RPMI8226 (cell line): Measurements from ENCODE around the gene ST6GALNAC3.
"Not testable (repeated sequence)": the region's sequence is repeated elsewhere in the genome, so short reads cannot be mapped to it uniquely, and the experiment has no call there.

Source experiments
- DNase-seq: peaks from one replicate; pipeline ENCODE4 v3.0.0-alpha.2; 2015

ST6GALNAC3 gene

DNA sequence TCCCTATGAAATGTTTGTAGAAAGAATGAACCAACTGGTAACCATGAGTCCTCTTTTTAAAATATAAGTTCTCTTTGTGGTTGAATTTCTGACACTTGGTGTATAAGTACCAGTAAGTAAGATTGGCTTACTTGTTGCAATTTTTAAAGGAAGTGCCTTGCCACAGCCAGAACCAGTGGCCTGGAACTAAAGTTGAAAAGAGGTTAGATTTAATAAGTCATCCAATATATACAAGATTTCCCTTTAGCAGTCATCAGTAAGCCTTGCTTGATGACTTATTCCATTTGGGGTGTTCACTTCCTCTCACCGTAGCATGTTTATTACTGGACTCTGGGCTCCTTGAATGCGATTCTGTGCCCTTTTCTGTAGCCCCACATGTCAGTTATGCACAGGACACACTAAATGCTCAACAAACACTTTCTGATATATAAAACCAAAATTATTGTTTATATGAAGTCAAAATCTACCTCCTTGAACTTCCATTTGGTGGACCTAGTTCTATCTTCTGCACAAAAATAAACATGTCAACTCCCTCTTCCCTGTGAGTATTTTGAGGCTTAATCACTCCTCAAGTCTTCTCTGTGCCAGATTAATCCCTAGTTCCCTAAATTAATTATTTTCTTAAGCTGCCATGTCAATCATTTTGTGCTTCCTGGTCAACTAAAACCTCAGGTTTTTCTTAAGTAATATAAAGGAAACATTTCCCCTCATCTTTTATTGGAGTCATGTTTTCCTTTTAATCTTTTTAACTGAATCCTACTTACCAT, 218.1 kb downstream of the ST6GALNAC3 start:
- DNase-seq: no peak

DNA sequence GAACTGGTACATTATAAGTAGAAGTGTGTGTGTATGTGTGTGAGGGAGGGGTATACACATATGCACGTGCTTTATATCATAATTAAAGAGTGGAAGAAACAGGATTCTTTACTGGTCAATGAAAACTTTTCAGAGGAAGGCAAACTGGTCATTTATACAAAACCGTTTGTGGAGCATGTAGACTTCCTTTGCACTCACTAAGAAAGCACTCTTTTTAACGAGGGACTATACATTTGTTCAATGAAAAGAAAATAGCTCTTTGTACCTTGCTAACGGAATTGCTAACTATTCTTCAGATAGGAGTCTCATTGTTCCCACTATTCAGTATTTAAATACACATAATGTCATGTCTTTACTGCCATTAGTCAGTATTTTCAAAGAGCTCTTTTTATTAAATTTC, 219.3 kb downstream of the ST6GALNAC3 start:
- no peak for DNase-seq

DNA sequence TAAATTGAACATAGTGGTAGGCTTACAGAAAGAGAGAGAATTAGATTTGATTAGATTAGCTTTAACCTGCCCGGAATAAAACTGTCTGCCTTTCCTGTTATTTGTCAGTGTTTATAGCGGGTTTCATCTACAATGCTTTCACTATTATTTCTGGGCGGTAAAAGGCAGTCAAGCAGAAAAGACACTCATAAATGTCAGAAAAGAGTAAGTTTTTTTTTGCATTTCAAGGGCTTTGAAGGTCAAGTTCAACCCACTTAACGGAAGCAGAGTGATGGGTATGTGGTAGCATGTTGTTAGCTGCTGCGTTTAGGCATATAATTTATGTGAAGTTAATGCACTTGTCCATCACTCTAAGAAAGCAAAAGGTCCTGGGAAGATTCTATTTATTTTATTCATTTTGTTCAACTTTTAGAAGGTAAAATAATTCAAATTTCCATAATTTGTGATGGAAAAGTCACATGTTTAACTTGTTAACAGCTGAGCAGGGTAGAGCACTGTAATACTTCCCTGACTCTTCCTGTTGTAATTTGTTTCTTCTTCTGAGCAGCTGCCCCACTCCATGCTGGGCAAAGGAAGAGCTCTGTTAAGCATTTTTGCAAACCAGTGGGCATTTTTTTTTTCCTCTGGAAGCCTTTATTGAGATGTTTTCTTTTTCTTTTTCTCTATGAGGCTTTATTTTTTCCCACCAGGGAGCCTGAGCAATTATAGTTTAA, 220.1 kb downstream of the ST6GALNAC3 start:
- no peak for DNase-seq

DNA sequence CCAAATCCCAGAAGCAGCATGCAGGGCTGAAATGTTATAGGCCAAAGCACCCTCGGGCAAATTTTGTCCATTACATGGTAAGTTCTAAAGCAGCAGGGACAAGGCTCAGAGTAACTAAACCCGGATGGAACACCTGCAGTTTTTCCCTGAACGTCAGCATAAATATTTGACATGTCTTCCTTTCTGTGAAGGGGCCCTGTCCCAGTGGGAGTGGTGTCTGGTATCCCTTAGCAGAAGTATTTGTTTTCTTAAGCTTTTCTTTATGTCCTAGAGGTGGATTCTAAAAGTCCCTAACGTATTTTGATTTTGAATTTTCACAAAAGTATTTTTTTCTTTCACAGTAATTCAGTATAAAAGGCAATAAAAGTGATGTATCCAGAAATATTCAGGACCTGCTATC, 223.9 kb downstream of the ST6GALNAC3 start:
- peak; percentile 30 for DNase-seq

DNA sequence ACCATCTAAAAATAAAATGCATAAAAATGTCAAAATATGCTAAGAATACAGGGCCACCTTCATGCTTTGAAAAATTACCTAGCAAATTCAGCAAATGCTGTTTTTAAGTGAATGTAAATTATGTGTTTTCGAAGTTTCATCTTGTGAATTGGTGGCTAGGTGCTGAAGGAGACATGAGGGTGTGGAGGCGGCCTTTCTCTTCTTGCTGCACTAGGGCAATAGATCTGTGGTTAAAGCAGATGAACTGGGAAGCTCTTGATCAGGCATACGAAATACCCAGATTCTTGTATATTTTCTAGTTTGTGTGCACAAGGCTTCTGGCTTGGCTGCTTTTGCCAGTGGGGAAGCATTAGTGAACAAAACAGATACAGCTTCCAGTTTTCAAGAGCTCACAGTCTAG, 224.5 kb downstream of the ST6GALNAC3 start:
- no peak for DNase-seq

DNA sequence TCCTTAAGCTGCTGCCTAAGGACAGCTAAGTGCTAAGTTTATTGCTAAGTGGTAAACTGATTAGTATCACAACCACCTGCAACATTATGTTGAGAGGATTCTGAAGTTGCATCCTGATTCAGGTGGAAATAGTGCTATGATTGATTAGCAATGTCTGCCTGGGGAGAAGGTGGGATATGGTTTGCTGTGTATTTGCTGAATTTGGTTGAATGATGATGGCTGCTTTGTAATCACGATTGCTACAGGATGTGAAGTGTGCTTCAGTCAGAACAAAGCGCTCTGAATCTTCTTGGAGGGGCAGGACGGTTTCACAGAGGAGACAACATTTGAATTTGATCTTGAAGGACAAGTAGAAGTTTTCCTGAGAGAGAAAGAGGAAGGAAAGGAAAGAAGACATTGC, 226.0 kb downstream of the ST6GALNAC3 start:
- no peak for DNase-seq

DNA sequence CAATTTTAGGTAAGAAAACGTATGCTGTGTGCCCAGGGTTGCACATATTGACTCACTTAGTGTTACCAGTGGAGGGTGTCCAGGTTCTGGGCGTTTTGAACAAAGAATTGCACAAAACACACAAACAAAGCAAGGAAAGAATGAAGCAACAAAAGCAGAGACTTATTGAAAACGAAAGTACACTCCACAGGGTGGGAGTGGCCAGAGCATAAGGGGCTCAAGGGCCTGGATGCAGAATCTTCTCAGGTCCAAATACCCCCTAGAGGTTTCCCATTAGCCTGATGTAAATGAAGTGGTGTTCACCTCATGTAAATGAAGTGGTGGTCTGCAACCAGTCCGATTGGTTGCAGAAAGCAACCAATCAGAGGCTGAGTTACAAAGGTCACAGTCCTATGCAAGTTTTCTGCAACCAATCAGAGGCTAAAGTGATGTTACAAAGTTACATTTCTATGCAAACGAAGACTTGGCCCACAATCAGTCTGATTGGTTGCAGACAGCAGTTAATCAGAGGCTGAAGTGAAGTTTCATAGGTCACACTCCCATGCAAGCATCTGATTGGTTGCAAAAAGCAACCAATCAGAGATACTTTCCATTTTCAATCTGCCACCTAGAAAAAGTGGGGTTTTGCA, 228.3 kb downstream of the ST6GALNAC3 start:
- no peak for DNase-seq

DNA sequence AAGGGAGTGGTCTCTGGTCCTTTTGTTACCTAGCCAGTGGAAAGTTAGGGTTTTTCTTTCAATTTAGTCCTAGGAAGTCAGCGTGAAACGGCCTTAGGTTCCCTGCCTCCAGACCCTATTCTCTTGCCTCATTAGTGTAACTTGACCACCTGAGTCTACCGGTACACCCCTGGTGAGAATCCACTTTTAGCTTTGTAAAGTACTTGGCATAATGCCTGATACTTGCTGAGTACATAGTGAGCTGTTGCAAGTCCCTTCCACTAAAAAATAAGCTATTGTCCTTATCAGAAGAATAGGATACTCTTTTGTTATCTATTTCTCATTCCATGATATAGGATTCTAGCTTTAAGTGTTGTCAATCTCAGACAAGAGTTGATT, 228.8 kb downstream of the ST6GALNAC3 start:
- no peak for DNase-seq

DNA sequence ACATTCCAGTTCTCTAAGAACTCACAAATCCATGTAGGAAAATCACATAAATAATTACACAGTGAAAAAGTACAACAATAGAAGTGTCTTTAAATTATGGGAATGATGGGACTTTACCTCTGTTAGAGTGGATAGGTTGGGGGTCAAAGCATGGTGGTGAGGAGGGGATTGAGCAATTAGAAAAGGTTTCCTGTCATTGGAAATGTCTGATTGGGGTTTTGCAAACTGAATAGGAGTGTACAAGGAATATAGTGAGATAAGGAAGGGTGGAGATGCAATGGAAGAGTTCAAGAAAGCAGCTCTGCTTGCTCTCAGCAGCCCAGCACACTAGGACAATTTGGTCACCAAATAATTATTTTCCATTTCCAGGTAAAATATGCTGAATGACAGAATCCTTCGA, 238.8 kb downstream of the ST6GALNAC3 start:
- no peak for DNase-seq

DNA sequence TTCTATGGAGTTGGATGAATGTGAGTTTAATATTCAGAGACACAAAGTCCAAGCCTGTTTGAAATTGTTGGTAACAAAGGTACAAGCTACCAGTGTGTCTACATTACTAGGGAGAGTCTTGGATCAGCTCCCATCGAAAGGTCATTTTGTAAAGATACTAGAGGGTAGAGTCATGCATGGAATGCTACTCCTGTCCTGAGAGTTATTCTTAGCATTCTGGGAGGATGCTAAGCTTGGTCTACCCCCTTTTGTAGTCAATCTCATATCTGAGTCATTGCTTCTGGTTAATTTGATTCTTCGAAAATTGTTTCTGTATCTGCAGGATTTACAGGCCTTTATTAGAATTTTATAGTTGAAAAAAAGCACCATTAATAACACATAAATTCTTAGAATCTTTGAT, 240.2 kb downstream of the ST6GALNAC3 start:
- DNase-seq: no peak

DNA sequence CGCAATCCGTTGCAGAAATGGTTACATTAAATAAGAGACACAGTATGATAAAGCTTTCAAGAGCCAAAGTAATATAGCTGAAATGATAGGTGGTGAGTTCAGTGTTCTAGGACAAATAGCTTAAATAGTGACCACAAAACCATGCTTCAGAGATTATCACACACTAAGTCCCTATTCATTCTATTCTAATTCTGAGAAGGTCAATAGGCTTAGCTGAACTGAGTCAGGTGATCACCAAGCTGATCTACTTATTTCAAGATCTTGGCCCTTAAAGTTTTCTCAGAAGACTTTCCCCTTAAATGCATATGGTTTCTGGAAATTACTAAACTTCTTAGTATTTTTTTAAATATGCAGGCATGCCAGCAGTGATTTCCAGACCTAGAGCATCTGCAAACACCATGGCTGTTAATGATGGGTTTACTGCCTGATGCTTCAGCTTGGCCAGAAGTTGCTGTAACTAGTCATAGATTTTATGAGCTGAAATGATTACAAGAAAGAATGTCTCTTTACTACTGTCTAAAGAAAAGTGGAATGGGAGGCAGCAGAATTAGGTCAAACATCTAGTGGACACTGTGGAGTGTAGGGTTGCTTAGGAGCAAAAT, 242.9 kb downstream of the ST6GALNAC3 start:
- DNase-seq: no peak

DNA sequence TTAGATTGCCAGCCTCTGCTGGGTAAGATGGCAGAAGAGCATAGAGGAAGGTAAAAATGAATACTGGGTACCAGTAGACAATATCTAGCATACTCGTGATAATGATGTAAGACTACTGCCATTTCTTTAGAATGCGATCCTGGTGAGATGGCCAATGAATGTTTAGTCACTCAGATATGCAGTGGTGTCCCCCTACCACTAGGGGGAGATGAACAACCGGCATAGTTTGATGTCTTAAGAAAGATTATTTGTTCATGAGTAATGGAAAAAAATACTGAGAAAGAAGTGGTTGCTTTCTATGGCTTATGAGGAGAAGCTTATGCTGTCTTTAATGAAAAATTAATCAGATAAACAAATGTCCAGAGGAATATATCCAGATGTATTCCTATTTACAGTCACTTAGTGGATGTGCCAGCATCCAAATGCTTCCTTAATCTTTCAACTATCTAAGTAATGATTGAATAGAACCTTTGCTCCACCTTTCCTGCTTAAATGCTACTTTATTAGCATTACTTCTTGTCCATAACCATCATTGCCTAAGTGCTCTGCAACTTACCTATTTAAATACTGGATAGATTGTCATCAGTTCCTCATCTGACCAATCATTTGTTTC, 256.6 kb downstream of the ST6GALNAC3 start:
- peak; percentile 31 for DNase-seq

DNA sequence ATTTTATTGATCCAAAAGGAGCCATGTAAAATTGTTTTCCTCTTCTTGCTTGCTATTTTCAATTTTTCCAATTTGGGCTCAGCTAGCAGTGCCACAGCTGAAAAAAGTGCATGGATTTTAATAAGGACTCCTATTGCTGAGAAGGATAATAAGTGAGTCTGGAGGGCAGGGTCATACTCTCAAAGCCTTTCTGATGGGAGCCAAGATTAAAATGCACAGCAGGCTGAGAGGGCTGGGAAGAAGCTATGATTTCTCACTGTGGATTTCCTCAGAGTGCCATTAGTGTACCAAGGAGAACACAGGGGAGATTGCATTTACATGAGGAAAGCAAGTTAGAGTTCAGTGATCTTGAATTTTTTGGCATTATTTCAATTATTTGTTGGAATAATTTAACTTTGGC, 261.3 kb downstream of the ST6GALNAC3 start:
- DNase-seq: no peak

DNA sequence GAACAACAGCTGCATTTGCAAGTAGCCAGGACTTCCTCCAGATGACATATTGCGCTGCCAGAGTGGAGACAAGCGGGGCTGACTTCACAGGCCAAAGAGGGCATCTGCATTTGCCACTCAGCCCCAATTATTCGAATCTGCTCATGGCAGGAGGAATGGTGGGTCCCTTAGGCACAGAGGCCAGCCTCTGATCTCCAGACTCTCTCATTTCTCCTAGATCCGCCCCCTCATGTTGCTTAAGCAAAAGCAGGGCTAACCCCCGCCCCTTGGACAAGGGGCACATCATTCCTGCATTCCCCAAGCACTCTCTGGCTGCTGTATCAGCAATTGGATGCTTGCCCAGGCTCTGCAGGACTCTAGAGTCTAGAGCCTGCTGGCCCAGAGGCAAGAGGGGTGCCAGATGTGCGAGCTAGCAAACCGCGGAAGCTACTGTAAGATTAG, 262.4 kb downstream of the ST6GALNAC3 start:
- peak; percentile 69 for DNase-seq

DNA sequence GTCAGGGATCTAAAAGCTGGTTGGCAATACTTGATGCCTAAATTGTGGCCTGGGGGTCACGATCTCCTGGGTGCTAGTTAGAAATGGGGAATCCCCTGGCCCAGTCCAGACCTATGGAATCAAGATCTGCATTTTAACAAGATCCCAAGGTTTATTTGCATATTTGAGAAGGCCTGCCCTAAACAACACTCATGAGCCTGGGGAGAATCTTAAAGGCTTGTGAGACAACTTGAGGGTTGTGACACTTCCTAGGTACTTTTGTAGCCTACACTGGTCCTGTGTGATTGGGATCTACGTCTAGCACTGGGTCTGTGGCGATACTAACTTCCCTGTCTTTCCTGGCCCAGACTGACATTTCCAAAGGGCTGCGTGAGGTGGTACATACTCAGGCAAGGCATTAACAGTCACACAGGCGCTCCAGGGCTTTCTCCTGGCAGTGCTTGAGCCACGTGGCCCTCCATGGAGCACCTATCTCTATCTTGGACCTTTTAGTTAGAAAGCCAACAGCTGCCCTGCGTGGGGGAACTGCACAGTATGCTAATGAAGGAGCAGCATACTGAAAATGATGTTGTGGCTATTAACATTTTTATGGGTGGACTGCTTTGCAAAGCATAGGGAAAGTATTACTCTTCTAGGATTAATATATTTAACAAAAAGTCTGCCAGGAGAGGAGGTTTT, 263.1 kb downstream of the ST6GALNAC3 start:
- no peak for DNase-seq

DNA sequence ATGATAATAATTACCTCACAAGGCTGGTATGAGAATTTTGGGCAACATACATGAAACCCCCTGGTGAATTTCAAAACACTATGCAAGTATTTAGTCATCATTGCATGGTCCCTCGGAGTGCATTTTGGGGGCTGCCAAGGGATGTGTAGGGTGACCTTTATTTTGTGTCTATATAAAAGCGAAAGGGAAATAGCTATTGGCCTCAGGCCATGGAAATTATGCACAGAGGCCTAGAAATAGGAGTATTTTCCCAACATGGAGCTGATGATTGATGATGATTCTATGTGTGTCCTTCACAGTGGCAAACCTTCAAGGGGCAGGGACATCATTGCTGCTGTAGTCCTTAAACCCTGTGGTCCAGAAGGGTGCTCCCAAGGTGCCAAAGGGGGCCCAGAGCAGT, 265.5 kb downstream of the ST6GALNAC3 start:
- no peak for DNase-seq

DNA sequence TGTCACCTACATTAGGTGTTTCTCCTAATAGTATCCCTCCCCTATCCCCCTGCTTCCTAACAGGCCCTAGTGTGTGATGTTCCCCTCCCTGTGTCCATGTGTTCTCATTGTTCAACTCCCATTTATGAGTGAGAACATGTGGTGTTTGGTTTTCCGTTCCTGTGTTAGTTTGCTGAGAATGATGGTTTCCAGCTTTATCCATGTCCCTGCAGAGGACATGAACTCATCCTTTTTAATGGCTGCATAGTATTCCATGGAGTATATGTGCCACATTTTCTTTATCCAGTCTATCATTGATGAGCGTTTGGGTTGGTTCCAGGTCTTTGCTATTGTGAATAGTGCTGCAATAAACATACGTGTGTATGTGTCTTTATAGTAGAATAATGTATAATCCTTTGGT, 267.3 kb downstream of the ST6GALNAC3 start:
- DNase-seq: not testable (repeated sequence)

DNA sequence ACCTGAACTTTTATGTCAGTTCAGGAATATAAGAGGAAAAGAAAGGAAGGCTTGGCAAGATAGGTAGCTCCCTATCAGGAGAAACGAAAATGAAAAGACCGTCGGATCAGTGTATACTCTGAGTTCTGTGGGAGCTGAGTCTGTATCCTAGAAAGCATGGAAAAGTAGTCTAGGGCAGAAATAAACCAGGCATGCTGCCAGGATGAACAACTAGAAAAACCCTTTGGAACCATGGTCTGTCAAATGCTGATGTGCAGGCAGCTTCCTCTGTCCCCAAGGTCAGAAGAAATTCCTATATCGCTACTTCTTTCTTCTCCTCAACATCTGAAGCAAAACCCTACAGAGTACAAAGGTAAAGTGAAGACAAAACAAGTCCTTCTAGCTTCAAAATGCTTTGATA, 268.8 kb downstream of the ST6GALNAC3 start:
- no peak for DNase-seq

DNA sequence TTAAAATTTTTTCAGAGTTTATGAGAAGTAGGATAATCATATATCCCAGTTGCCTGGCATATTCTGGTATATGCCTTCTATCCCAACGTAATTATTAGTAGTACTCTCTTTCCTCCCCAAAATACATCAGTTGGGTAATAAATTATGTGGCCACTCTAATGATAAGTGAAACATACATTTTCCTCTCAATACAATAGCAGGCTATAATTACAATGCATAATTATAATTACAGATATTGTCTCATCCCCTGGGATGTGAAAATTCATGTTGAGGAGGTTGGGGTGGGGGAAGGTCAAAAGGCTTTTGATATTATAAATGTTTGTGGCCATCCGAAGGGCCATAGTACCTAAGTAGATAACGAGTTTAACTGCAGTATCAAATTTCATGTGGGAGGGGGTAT, 277.1 kb downstream of the ST6GALNAC3 start:
- DNase-seq: no peak

DNA sequence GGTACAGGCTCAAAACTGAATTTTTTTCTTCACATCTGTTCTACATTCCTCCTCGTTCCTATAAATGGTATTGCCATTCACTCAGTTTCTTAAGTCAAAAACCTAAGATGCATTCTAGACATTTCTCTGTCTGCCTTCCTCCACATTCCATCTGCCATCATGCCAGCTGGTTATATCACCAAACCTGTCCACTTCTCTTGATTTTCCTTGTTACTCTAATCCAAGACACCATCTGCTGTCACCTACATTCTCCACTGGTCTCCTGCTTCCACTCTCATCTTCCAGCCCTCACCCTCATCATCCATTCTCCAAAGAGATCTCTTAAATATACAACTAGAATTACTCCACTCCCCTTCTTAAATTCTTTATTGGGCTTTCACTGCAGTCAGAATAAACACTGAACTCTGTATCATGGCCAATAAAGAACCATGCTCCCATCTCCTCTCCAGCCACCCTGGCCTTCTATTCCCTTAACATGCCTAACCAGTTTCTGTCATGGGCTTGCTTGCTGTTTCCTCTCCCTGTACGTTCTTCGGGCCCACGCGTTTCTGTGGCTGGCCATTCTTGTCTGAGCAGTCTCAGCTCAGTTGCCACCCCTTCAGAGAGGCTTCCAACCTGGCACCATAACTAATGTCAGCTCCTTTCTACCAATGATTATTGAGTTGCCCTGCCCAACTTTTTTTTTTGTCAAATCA, 278.3 kb downstream of the ST6GALNAC3 start:
- DNase-seq: no peak

DNA sequence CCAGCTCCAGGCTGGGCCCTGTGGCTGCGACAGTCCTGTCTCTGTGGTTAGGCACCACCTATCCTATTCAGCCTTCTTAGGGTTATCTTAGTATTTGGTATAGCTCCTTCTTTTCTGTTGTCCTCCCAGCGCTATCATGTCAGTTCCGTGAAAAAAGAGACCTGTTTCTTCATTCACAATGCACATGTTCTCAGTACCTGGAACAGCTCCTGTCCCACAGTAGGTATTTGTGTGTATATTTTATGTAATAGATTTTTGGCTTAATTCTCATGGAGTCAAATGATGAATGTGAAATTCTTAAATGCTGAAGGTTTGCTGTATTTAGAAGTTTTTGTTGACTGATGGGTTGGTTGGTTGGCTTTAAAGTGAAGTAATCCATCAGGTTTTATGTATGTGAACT, 279.7 kb downstream of the ST6GALNAC3 start:
- DNase-seq: no peak

DNA sequence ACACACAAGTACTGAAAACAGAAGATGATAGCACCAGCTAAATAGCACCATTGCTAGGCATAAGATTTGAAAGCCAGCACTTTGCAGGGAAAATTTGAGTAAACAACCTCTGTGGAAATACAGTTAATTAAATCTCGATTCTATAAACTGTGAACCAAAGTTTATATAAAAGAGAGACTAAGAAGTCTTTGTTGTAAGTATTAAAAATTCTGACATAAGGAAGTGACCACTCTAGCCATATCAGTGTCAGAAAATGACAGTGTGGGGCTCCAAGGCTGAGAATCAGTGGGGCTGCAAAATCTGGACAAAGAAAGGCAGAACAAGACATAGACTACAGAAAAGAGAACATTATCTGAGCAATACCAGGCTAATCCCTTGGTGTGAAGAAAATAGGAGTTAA, 292.2 kb downstream of the ST6GALNAC3 start:
- DNase-seq: no peak
